Lower lobe of right lung (tissue), 2 donors: ENCODE data around the gene FYN. TPM values are rescaled to one million over a fixed set of nuclear protein-coding genes. Genes with fewer than 3 reads are reported as not detected.

Experiments
- ATAC-seq, 2 donors: fragments of 200-7000 bp; cut with Tn5 transposase; one replicate each; pipeline ENCODE4 v1.9.1; 2020 to 2022; ENCODE audit warnings: mild to moderate bottlenecking in 2 of 2, moderate library complexity in 2 of 2
- DNase-seq: peaks from one replicate; pipeline ENCODE4 v3.0.0-alpha.2; 2020
- H3K27ac ChIP-seq: fragments of 200-600 bp; one replicate; pipeline ENCODE4 v1.8.0; 2022
- H3K27me3 ChIP-seq: fragments of 200-600 bp; one replicate; pipeline ENCODE4 v1.8.0; 2022; ENCODE audit warnings: low read depth
- H3K36me3 ChIP-seq: fragments of 200-600 bp; one replicate; pipeline ENCODE4 v1.8.0; 2022; ENCODE audit warnings: mild to moderate bottlenecking
- H3K4me1 ChIP-seq: fragments of 200-600 bp; one replicate; pipeline ENCODE4 v1.8.0; 2022
- H3K4me3 ChIP-seq: fragments of 200-600 bp; one replicate; pipeline ENCODE4 v1.8.0; 2022; ENCODE audit warnings: mild to moderate bottlenecking
- H3K9me3 ChIP-seq: fragments of 200-600 bp; one replicate; pipeline ENCODE4 v1.8.0; 2022
- CTCF ChIP-seq: fragments of 200-600 bp; IDR thresholded peaks from one replicate; pipeline ENCODE4 v1.8.0; 2022; ENCODE audit warnings: antibody characterized with exemption, mild to moderate bottlenecking
- intact Hi-C: fragments of 100-400 bp; cut with DNase I; formaldehyde crosslinking; loops from one replicate; pipeline ENCODE4 v1.11.0; 2022
- total RNA-seq: library from RNA; stranded (reverse); fragmentation: NEBNext Ultra II Directional; extraction: Animal tissue kit (Norgen Biotek cat#: 25700); gene quantifications from one replicate; pipeline ENCODE4 v1.2.1, GENCODE V29; 2021
- donor health status: DM: no; HTN: yes; CAD: no; lungs with severe emphysema.

FYN gene
- total RNA-seq, 1 donor from 2014 or later, result 99.2 TPM

GRCh38 chr6:111849298-111849697 is 24.0 kb downstream of the FYN start:
- Histone ChIP-seq H3K9me3 (no peaks in the 10 kb centered on the region), H3K4me1 (peaks cover 58% of the 10 kb centered on the region), H3K4me3 (no peak overlapping the region), H3K27ac (no peak overlapping the region), H3K36me3 (peaks cover 4% of the 10 kb centered on the region), H3K27me3 (no peaks in the 10 kb centered on the region)
- ATAC-seq (no peak), DNase-seq (no peak)
- intact Hi-C loops, result no loop called here
- no peak for TF ChIP-seq CTCF

GRCh38 chr6:111848262-111848812 is 24.9 kb downstream of the FYN start:
- H3K4me3 ChIP-seq, result no peak overlapping the region
- no peak for ATAC-seq
- DNase-seq, result no peak
- H3K9me3 ChIP-seq, result no peaks in the 10 kb centered on the region
- no peak overlapping the region for H3K27ac ChIP-seq
- intact Hi-C loops, result no loop called here
- H3K36me3 ChIP-seq, result peaks cover 4% of the 10 kb centered on the region
- no peak for TF ChIP-seq CTCF
- H3K4me1 ChIP-seq, result peaks cover 64% of the 10 kb centered on the region
- no peaks in the 10 kb centered on the region for H3K27me3 ChIP-seq

GRCh38 chr6:111846492-111847409 is 26.5 kb downstream of the FYN start:
- Histone ChIP-seq H3K27me3 (no peaks in the 10 kb centered on the region), H3K36me3 (peaks cover 4% of the 10 kb centered on the region), H3K4me3 (no peak overlapping the region), H3K9me3 (no peaks in the 10 kb centered on the region), H3K27ac (peak overlapping the region; percentile 14), H3K4me1 (peaks cover 64% of the 10 kb centered on the region)
- TF ChIP-seq CTCF, result no peak
- intact Hi-C loops, result no loop called here
- DNase-seq (no peak), ATAC-seq (no peak)

- Histone ChIP-seq H3K9me3 (no peaks in the 10 kb centered on the region), H3K27me3 (no peaks in the 10 kb centered on the region), H3K4me1 (peaks cover 70% of the 10 kb centered on the region), H3K27ac (peak overlapping the region; percentile 14), H3K36me3 (peaks cover 4% of the 10 kb centered on the region), H3K4me3 (no peak overlapping the region)
- DNase-seq, result no peak
- ATAC-seq, result no peak
- TF ChIP-seq CTCF, result no peak
- intact Hi-C loops, result no loop called here
These were observed 27.2 kb downstream of the FYN start for GRCh38 chr6:111846066-111846465.

- intact Hi-C loops, result no loop called here
- no peak for TF ChIP-seq CTCF
- Histone ChIP-seq H3K4me1 (peaks cover 76% of the 10 kb centered on the region), H3K4me3 (no peak overlapping the region), H3K9me3 (no peaks in the 10 kb centered on the region), H3K27ac (peak overlapping the region; percentile 49), H3K27me3 (no peaks in the 10 kb centered on the region), H3K36me3 (peaks cover 4% of the 10 kb centered on the region)
- ATAC-seq (peak in 1 of 2 donors; percentile 10), DNase-seq (no peak)
These were observed 27.8 kb downstream of the FYN start for GRCh38 chr6:111845441-111845871.
